Measurements from ENCODE around the gene VIT.
"Not testable (repeated sequence)": the region's sequence is repeated elsewhere in the genome, so short reads cannot be mapped to it uniquely, and the experiment has no call there.

Gene VIT

GRCh38 chr2:36677996-36678605, 18.4 kb upstream of the VIT start:
- DNase-seq (ENCODE audit: low read depth in 1 of 2, low spot score in 1 of 2), result no peak

DNA sequence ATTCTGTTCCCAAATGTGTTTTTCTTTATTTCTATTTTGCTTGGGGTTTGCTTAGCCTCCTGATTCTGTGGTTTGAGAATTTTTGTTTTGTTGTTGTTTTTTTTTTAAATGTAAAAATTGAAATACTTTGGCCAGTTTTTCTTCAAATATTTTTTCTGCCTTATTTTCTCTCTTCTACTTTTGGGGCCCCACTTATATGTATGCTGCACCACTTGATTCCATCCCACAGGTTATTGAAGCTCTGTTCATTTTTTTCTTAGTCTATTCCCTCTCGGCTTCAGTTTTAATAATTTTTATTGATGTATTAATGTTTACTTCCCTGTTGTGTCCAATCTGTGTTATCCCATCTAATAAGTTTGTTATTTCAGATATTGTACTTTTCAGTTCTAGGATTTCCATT, 17.7 kb upstream of the VIT start:
- no peak for DNase-seq (ENCODE audit: low read depth in 1 of 2, low spot score in 1 of 2)

- DNase-seq (ENCODE audit: low read depth in 1 of 2, low spot score in 1 of 2), result no peak
Measured at GRCh38 chr2:36680012-36680411, 16.5 kb upstream of the VIT start.

DNA sequence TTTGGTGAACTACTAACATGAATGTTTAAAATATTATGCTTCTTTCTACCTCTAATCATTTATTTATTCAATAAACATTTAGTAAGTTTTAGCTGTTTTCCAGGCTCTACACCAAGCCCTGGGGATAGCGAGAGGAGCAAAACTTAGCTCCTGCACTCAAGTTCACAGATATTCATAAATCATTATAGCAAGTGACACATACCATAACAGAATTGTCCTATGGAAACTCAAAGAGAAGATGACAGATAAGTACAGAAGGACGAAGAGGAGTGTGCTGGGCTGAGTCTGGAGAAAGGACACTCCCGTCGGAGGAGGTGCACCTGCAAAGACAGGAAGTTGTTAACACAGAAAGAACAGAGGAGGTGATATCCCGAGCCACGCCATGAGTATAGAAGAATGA, 13.9 kb upstream of the VIT start:
- DNase-seq (ENCODE audit: low read depth in 1 of 2, low spot score in 1 of 2), result no peak

DNA sequence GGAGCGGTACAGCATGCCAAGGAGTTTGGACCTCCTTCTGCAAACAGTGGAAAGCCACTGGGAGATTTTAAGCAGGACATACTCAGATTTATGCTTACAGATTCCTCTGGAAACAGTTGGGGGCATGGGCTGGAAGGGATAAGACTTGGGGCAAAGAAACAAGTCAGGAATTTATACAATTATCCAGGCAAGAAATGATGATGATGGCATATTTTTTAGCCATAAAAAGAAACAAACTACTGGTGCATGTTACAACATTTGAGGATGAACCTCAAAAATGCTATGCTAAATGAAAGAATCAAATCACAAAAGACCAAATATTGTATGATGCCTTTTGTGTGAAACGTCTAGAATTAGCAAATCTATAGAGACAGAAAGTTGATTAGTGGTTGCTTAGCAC, 13.5 kb upstream of the VIT start:
- DNase-seq (ENCODE audit: low read depth in 1 of 2, low spot score in 1 of 2), result no peak

DNA sequence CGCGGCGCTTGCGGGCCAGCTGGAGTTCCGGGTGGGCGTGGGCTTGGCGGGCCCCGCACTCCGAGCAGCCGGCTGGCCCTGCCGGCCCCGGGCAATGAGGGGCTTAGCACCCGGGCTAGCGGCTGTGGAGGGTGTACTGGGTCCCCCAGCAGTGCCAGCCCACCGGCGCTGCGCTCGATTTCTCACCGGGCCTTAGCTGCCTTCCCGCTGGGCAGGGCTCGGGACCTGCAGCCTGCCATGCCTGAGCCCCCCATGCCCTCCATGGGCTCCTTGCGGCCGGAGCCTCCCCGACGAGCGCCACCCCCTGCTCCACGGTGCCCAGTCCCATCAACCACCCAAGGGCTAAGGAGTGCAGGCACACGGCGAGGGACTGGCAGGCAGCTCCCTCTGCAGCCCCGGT, 8.2 kb upstream of the VIT start:
- DNase-seq (ENCODE audit: low read depth in 1 of 2, low spot score in 1 of 2), result not testable (repeated sequence)

DNA sequence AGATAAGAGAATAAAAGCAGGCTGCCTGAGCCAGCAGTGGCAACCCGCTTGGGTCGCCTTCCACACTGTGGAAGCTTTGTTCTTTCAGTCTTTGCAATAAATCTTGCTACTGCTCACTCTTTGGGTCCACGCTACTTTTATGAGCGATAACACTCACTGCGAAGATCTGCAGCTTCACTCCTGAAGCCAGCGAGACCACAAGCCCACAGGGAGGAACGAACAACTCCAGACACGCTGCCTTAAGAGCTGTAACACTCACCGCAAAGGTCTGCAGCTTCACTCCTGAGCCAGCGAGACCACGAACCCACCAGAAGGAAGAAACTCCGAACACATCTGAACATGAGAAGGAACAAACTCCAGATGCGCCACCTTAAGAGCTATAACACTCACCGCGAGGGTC, 7.5 kb upstream of the VIT start:
- not testable (repeated sequence) for DNase-seq (ENCODE audit: low read depth in 1 of 2, low spot score in 1 of 2)

DNA sequence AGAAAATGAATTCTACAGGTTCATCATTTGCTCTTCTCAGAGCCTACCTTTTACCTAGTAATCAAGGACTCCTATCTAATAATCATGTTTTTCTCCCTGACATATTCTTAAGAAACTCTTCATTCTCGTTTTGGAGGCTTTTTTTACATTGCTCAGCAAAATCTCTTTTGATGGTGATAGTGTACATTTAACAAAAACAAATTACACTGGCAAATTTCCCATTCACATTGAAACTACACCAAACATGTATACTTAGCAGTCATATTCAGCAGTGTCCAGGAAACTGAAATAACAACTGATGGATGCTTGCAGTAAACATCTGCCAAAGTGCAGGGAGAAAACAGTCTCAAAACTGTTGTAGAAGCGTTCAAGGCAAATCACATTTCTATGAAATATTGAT, 4.4 kb upstream of the VIT start:
- no peak for DNase-seq (ENCODE audit: low read depth in 1 of 2, low spot score in 1 of 2)

DNA sequence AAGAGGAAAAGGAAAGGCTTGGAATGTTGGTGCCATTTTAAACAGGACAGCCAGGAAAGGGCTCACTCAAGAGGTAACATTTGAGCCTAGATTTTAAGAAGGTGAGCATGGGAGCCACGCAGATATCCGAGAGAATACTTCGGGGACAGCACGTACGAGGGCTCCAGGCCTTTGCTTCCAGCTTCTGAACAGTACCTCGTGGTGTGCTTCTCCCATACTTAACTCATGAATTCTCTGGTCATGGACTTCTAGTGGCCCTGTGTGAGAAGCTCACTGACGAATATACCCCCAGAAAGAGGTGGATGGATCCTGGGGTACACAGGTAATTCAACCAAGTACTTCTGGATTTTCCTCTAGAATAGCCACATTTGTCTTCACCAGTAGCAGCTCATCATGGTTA, 2.7 kb upstream of the VIT start:
- no peak for DNase-seq (ENCODE audit: low read depth in 1 of 2, low spot score in 1 of 2)

GRCh38 chr2:36695746-36696415, 626 bp upstream of the VIT start:
- no peak for DNase-seq (ENCODE audit: low read depth in 1 of 2, low spot score in 1 of 2)

- no peak for DNase-seq (ENCODE audit: low read depth in 1 of 2, low spot score in 1 of 2)
Measured at GRCh38 chr2:36697424-36698066, 1.0 kb downstream of the VIT start.

GRCh38 chr2:36698993-36699392, 2.5 kb downstream of the VIT start:
- DNase-seq (ENCODE audit: low read depth in 1 of 2, low spot score in 1 of 2), result no peak

DNA sequence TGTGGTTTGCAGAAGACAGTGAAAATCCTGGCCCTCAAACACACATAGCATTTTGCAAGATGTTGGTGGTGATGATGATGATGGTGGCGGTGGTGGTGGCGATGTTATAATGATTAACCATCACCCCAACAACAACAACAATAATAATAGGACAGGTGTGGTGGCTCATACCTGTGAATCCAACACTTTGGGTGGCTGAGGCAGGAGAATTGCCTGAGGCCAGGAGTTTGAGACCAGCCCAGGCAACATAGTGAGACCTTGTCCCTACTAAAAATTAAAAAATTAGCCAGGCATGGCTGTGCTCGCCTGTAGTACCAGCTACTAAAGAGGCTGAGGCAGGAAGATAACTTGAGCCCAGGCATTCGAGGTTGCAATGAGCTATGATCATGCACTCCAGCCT, 3.8 kb downstream of the VIT start:
- DNase-seq (ENCODE audit: low read depth in 1 of 2, low spot score in 1 of 2), result no peak

DNA sequence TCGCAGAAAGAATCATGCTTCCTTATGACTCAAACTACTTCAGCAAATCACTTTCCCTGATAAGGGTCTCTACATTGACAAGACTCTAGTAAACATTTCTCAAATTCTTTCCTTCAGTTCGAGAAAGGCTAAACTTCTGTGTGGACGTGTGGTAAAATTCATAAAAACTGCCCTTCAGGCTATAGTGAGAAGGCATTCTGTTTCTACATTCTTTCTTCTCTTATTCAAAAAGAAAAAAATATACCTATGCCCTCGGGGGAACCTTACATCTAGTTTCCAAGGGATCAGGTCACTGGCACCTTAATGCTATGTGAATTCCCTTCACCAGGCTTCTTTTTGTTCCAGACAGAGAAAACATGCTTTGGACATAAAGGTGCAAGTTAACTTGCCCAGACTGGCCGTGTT, 4.9 kb downstream of the VIT start:
- no peak for DNase-seq (ENCODE audit: low read depth in 1 of 2, low spot score in 1 of 2)

DNA sequence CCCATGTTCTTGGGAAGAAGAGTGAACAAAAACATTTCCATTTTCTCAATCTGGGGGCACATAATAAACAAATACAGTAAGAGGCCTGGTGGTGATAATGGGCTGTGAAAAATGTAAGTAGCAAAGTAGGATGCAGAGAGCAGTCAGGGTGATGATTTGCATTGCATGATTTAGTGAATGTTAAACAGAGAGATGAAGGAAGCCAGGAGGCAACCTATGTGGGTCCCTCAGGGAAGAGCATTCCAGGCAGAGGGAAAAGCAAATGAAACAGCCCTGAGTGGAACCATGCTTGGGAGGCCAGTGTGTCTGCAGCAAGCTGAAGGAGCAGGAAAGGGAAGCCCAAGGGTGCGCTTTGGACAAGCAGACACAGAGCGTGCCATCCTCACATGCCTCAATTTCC, 5.4 kb downstream of the VIT start:
- no peak for DNase-seq (ENCODE audit: low read depth in 1 of 2, low spot score in 1 of 2)

DNA sequence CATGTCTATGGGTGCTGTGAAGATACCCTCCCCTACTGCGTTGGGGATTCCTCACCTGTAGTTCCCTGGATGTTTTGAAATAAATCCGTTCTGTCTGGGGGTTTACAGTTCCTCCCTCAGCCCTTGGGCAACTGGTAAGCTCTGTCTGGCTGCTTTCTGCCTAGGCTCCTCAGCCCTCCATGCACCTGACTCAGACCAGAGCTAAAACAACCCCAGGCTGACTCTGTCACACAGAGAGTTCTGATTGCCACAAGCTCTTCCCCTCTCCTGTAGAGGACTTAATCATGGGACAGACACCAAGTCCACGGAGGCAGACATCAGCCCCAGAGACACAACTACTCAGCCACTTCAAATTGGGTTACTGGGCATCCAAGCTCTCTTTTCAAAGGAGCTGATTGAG, 6.3 kb downstream of the VIT start:
- no peak for DNase-seq (ENCODE audit: low read depth in 1 of 2, low spot score in 1 of 2)

DNA sequence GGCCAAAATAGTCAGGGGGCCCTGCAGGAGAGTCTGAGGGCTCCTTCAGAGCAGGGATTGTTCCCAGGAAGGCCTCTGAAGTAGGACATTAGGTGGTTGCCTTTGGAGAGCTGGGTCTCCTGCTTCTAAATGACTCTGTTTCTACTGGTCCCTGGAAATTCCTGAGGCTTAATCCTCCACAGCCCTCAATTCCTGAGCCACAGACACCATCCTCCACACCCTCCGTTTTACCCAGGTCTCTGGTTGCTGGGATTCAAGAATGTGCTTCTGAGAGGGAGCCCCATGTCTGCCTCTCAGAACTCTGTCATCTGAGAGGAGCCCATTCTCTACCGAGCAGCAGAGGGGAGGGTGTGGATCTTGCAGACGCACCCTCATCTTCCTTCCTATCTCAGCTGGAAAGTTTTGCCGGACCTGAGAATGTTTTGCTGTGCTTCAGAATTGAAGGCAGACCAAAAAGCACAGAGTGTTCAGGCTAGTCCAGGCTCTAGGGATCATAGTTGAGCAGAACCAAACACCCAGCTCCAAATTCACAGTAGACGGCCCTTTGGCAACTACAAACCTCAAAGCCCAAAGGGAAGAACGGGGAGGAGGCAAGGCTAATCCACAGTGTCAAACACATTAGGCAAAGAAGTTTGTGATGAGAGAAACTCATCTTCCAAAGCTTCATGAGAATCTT, 8.1 kb downstream of the VIT start:
- no peak for DNase-seq (ENCODE audit: low read depth in 1 of 2, low spot score in 1 of 2)

DNA sequence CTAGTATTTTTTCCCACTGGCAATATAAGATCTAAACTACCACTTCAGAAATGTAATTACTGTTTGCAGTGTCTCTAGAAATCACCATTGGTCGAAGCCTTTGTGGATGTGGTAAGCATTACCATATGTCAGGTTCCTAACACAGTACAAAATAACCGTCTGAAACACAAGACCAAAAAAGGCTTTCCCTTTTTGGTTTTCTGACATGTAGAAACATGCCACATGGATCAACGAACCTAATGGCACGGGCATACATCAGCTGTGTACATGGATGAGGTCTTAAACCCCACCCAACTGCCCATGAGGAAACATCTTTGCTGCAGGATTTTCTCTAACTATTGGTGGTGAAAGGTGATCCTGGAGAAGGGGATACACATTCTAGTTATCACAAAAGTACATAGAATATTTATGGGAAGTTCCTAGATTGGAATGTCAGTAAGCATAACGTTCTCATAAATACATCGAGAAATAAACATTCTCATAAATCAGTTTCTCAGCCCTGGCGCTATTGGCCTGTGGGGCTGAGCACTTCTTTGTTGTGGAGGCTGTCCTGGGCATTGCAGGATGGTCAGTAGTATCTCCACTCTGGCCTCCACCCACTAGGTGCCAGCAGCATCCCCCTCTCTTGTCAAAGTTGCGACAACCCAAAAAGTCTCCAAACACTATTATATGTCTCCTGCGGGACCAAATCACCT, 9.0 kb downstream of the VIT start:
- no peak for DNase-seq (ENCODE audit: low read depth in 1 of 2, low spot score in 1 of 2)

GRCh38 chr2:36706021-36706876, 9.7 kb downstream of the VIT start:
- DNase-seq (ENCODE audit: low read depth in 1 of 2, low spot score in 1 of 2), result no peak

- no peak for DNase-seq (ENCODE audit: low read depth in 1 of 2, low spot score in 1 of 2)
Measured at GRCh38 chr2:36707050-36707449, 10.5 kb downstream of the VIT start.
